Chondrocyte (in vitro differentiated cells): ENCODE measurements around the gene STAB1. TPM values are rescaled to one million over a fixed set of nuclear protein-coding genes. Genes with fewer than 3 reads are reported as not detected.

Experiments
- DNase-seq: peaks from one replicate; pipeline ENCODE4 v3.0.0; 2021; ENCODE audit warnings: mixed read lengths, low spot score
- H3K27ac Mint-ChIP-seq: one replicate; pipeline ENCODE4 v1.8.0; 2021; ENCODE audit warnings: mild to moderate bottlenecking, moderate library complexity, mixed read lengths; ENCODE audit not compliant: unreplicated experiment
- H3K27me3 Mint-ChIP-seq: 2 replicates; pipeline ENCODE4 v1.8.0; 2021; ENCODE audit warnings: low read depth, mixed read lengths
- H3K36me3 Mint-ChIP-seq: 2 replicates; pipeline ENCODE4 v1.8.0; 2021; ENCODE audit warnings: low read depth, mixed read lengths
- H3K4me1 Mint-ChIP-seq: 2 replicates; pipeline ENCODE4 v1.8.0; 2021; ENCODE audit warnings: low read depth, mild to moderate bottlenecking, mixed read lengths
- H3K4me3 Mint-ChIP-seq: one replicate; pipeline ENCODE4 v1.8.0; 2021; ENCODE audit warnings: mild to moderate bottlenecking, moderate library complexity, mixed read lengths; ENCODE audit not compliant: unreplicated experiment
- H3K9me3 Mint-ChIP-seq: 2 replicates; pipeline ENCODE4 v1.8.0; 2021; ENCODE audit warnings: low read depth, mixed read lengths
- CTCF ChIP-seq: fragments of 200-600 bp; sonication (generic); IDR thresholded peaks from 2 replicates; pipeline ENCODE4 v1.5.0; 2021; ENCODE audit warnings: antibody characterized with exemption, mild to moderate bottlenecking, moderate library complexity
- total RNA-seq: library from RNA; stranded (reverse); gene quantifications from 3 replicates; pipeline ENCODE4 v1.2.1, GENCODE V29; 2021

The STAB1 gene
- total RNA-seq, 1 donor from 2014 or later: not detected

DNA sequence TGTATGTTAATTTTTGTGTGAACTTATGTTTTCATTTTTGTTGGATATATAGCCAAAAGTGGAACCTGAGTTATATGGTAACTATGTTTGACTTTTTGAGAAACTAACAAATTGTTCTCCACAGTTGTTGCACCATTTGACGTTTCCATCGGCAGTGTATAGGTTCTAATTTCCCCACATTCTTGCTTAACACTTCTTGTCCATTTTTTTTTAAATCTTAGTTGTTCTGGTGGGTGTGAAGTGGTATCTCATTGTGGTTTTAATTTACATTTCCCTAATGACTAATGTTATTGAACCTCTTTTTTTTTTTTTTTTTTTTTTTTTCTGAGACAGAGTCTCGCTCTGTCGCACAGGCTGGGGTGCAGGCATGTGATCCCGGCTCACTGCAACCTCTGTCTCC, 31.7 kb upstream of the STAB1 start:
- no peak overlapping the region for H3K27ac Mint-ChIP-seq

GRCh38 chr3:52468336-52468735, 26.8 kb upstream of the STAB1 start:
- H3K27me3 Mint-ChIP-seq: no peaks in the 10 kb centered on the region
- TF ChIP-seq CTCF: no peak

More for the DNA sequence above, 31.7 kb upstream of the STAB1 start:
- Mint-ChIP-seq H3K27me3 (no peaks in the 10 kb centered on the region), H3K4me3 (no peak overlapping the region), H3K4me1 (peaks cover 13% of the 10 kb centered on the region), H3K36me3 (peaks cover 13% of the 10 kb centered on the region), H3K9me3 (no peaks in the 10 kb centered on the region)
- TF ChIP-seq CTCF: no peak
- no peak for DNase-seq

GRCh38 chr3:52469001-52469400, 26.1 kb upstream of the STAB1 start:
- peaks cover 15% of the 10 kb centered on the region for H3K4me1 Mint-ChIP-seq
- TF ChIP-seq CTCF: no peak
- H3K27me3 Mint-ChIP-seq: no peaks in the 10 kb centered on the region
- H3K4me3 Mint-ChIP-seq: no peak overlapping the region
- no peak overlapping the region for H3K27ac Mint-ChIP-seq
- no peaks in the 10 kb centered on the region for H3K9me3 Mint-ChIP-seq
- H3K36me3 Mint-ChIP-seq: peaks cover 12% of the 10 kb centered on the region
- no peak for DNase-seq

More at GRCh38 chr3:52468336-52468735, 26.8 kb upstream of the STAB1 start:
- no peak overlapping the region for H3K4me3 Mint-ChIP-seq
- H3K4me1 Mint-ChIP-seq: peaks cover 15% of the 10 kb centered on the region
- DNase-seq: no peak
- H3K36me3 Mint-ChIP-seq: peaks cover 8% of the 10 kb centered on the region
- H3K9me3 Mint-ChIP-seq: no peaks in the 10 kb centered on the region
- peak overlapping the region; percentile 38 for H3K27ac Mint-ChIP-seq

GRCh38 chr3:52470920-52471319, 24.2 kb upstream of the STAB1 start:
- Mint-ChIP-seq H3K9me3 (no peaks in the 10 kb centered on the region), H3K27me3 (no peaks in the 10 kb centered on the region), H3K4me1 (peaks cover 9% of the 10 kb centered on the region), H3K4me3 (no peak overlapping the region), H3K36me3 (peaks cover 18% of the 10 kb centered on the region), H3K27ac (no peak overlapping the region)
- DNase-seq: no peak
- TF ChIP-seq CTCF: no peak

GRCh38 chr3:52471371-52472238, 23.5 kb upstream of the STAB1 start:
- Mint-ChIP-seq H3K27ac (no peak overlapping the region), H3K9me3 (no peaks in the 10 kb centered on the region), H3K4me1 (peaks cover 7% of the 10 kb centered on the region), H3K27me3 (no peaks in the 10 kb centered on the region), H3K36me3 (peaks cover 19% of the 10 kb centered on the region), H3K4me3 (no peak overlapping the region)
- TF ChIP-seq CTCF: peak; percentile 80
- DNase-seq: no peak
